Caco-2 (cell line): ENCODE measurements around the gene OTX2. TPM values are rescaled to one million over a fixed set of nuclear protein-coding genes. Genes with fewer than 3 reads are reported as not detected.

ENCODE experiments used
- BruUV-seq: library from RNA; stranded (reverse); fragments of 400-500 nt; replicated peaks from 2 replicates; lab custom pipeline; 2021; lab: Mats Ljungman, UMichigan
- CTCF ChIA-PET: fragments of 300-600 bp; sonication (Branson Sonifier 250); formaldehyde crosslinking; loops from one replicate; lab custom pipeline; 2022; ENCODE audit warnings: antibody characterized with exemption; lab: Charles Lee
- POLR2A ChIA-PET: fragments of 300-600 bp; sonication (Branson Sonifier 250); formaldehyde crosslinking; loops from one replicate; lab custom pipeline; 2022; ENCODE audit warnings: antibody characterized with exemption; lab: Charles Lee
- DNase-seq, 2 experiments: peaks; one replicate each; pipeline versions ENCODE4 v3.0.0 to v3.0.0-alpha.2; 2020 to 2022
- H3K27me3 ChIP-seq: replicated peaks from 2 replicates; pipeline ENCODE4 v1.6.0; 2011; ENCODE audit warnings: low read length; ENCODE audit not compliant: control insufficient read depth, insufficient read depth
- H3K36me3 ChIP-seq: 2 replicates; pipeline ENCODE4 v1.5.1; 2011; ENCODE audit warnings: low read length; ENCODE audit not compliant: control insufficient read depth, insufficient read depth
- H3K4me1 ChIP-seq: fragments of 250-450 bp; sonication (Bioruptor Pico); 2 replicates; pipeline ENCODE4 v1.5.1; 2020; ENCODE audit warnings: mild to moderate bottlenecking
- H3K4me3 ChIP-seq: 2 replicates; pipeline ENCODE4 v1.5.1; 2011; ENCODE audit warnings: low read depth, mild to moderate bottlenecking, control low read depth, low read length
- H3K9me3 ChIP-seq: fragments of 250-450 bp; sonication (Bioruptor Pico); 2 replicates; pipeline ENCODE4 v1.5.1; 2020; ENCODE audit warnings: mild to moderate bottlenecking, moderate library complexity
- H3K27ac Mint-ChIP-seq: one replicate; pipeline ENCODE4 v1.8.0; 2022; ENCODE audit warnings: mixed read lengths; ENCODE audit not compliant: unreplicated experiment
- H3K27me3 Mint-ChIP-seq: one replicate; pipeline ENCODE4 v1.8.0; 2022; ENCODE audit warnings: mixed read lengths; ENCODE audit not compliant: insufficient read depth, unreplicated experiment
- H3K36me3 Mint-ChIP-seq: one replicate; pipeline ENCODE4 v1.8.0; 2022; ENCODE audit warnings: mild to moderate bottlenecking, mixed read lengths; ENCODE audit not compliant: insufficient read depth, unreplicated experiment
- H3K4me1 Mint-ChIP-seq: one replicate; pipeline ENCODE4 v1.8.0; 2022; ENCODE audit warnings: low read depth, mixed read lengths; ENCODE audit not compliant: unreplicated experiment
- H3K4me3 Mint-ChIP-seq: one replicate; pipeline ENCODE4 v1.8.0; 2022; ENCODE audit warnings: mild to moderate bottlenecking, moderate library complexity, mixed read lengths; ENCODE audit not compliant: unreplicated experiment
- H3K9me3 Mint-ChIP-seq: one replicate; pipeline ENCODE4 v1.8.0; 2022; ENCODE audit warnings: mixed read lengths; ENCODE audit not compliant: unreplicated experiment
- intact Hi-C: fragments of 100-400 bp; cut with micrococcal nuclease; formaldehyde crosslinking; loops from one replicate; pipeline ENCODE4 v1.10.0; 2022; ENCODE audit not compliant: unreplicated experiment
- total RNA-seq: library from RNA; stranded (reverse); gene quantifications from 2 replicates; pipeline ENCODE4 v1.2.3, GENCODE V29; 2022
- TF ChIP-seq, protein P1 (sequence below), 2 experiments: fragments of 200-600 bp in 1 of 2; IDR thresholded peaks; 1 replicate in 1 of 2; 2 replicates in 1 of 2; pipeline versions ENCODE4 v1.5.1 to v1.8.0; 2011 to 2022; ENCODE audit warnings: antibody characterized with exemption in 1 of 2, control low read depth in 1 of 2, inconsistent platforms in 1 of 2, low read depth in 1 of 2, low read length in 1 of 2, mild to moderate bottlenecking in 1 of 2, moderate library complexity in 1 of 2; ENCODE audit not compliant: insufficient read depth in 1 of 2, severe bottlenecking in 1 of 2, unreplicated experiment in 1 of 2

Gene OTX2
- total RNA-seq, 1 experiment from 2014 or later = not detected

DNA sequence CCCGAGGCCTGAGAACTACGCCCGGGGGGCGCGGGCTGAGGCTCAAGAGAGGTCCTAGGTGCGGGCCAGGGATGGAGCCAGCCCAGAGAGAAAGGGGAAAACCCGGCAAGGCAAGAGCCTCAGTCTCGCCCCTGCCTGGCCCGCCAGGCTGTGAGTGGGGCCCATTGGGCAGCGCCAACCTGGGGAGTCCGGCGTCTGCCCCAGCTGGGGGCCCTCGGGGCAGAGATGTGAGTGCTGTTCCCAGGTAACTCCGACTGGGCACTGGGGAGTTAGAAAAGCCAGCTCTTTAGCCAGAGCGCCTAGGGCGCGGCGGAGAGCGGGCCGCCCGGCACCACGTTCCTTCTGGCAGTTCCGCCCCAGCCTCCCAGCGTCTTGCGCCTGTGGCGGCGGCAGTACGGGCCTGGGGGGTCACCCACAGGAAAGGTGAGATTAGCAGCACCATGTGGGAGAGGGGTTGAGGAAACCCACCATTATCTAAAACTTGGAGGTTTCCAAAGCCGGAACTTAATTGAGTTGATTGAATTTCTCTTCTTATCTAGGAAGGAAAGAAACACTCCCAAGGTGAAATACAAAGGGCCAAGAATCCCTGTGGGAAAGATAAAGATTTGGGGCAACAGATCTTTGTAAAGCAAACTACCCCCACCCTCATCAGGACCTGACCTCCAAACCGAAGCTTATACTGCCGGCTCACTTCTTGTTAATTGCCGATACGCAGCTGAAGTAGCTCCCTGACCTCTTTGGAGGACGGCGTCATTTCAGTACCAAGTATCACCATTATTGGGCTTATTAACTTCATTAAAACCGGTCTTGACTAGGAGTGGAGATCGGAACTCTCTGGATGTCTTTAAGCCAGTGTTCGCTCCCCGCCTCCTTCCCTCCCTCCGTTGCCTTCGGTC is 11.6 kb downstream of the OTX2 start:
- no TSS peak for BruUV-seq

DNA sequence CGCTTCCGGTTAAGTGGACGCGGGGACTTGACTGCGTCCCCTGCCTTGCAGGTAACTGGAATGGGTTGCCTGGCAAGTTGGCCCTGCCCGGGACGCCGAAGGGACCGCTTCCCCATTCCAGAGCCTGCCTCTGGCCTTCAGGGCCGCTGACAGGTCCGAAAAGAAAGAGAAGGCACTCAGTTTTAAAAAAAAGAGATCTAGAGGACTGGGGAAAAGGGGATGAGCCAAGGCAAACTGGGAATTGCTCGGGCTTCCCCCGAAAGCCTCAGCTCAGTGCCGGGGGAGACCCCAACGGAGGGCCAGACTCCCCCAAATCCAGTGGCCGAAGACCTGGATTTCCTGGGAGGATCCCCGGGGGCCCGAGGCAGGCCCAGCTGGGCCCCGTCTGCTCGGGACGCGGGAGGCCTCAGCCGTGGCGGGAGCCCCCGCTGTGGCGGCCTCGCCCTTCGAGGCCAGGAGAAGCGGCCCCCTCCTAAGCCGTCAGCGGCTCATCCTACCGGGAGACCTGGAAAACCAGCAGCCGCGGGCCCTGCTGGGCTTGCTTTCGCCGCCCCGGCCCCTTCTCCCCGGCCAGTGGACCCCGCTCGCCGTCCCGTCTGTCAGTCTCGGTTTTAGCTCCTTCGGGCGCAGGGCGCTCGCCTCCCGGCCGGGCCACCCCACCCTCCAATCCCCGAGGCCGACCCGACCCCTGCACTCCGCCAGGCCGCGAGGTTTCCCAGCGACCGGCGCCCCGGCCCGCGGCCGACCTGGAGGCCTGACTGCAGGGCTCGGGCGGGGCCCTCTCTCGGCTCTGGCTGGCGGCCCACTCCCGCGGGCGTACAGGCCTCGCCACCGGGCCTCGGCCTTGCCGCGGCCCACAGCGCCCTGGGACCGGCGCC is 12.5 kb downstream of the OTX2 start:
- no peaks in the 10 kb centered on the region for H3K9me3 Mint-ChIP-seq
- H3K4me1 Mint-ChIP-seq = no peaks in the 10 kb centered on the region
- intact Hi-C loops = no loop called here
- Histone ChIP-seq H3K36me3 (no peaks in the 10 kb centered on the region), H3K27me3 (no peaks in the 10 kb centered on the region), H3K4me3 (no peak overlapping the region), H3K4me1 (peaks cover 18% of the 10 kb centered on the region; the same call in 1 of the 2 replicates), H3K9me3 (peaks cover 11% of the 10 kb centered on the region)
- ChIA-PET CTCF (no interaction called here), POLR2A (no interaction called here)
- H3K4me3 Mint-ChIP-seq = no peak overlapping the region
- TF ChIP-seq, protein P1, sequence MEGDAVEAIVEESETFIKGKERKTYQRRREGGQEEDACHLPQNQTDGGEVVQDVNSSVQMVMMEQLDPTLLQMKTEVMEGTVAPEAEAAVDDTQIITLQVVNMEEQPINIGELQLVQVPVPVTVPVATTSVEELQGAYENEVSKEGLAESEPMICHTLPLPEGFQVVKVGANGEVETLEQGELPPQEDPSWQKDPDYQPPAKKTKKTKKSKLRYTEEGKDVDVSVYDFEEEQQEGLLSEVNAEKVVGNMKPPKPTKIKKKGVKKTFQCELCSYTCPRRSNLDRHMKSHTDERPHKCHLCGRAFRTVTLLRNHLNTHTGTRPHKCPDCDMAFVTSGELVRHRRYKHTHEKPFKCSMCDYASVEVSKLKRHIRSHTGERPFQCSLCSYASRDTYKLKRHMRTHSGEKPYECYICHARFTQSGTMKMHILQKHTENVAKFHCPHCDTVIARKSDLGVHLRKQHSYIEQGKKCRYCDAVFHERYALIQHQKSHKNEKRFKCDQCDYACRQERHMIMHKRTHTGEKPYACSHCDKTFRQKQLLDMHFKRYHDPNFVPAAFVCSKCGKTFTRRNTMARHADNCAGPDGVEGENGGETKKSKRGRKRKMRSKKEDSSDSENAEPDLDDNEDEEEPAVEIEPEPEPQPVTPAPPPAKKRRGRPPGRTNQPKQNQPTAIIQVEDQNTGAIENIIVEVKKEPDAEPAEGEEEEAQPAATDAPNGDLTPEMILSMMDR (IDR thresholded peaks at IDR 0.05; ENCODE audit: insufficient read depth in 1 of 2, low read depth in 1 of 2, low read length in 1 of 2, severe bottlenecking in 1 of 2, unreplicated experiment in 1 of 2) = no peak
- no peaks in the 10 kb centered on the region for H3K27me3 Mint-ChIP-seq
- no peaks in the 10 kb centered on the region for H3K36me3 Mint-ChIP-seq
- no peak overlapping the region for H3K27ac Mint-ChIP-seq
- no TSS peak for BruUV-seq
- no peak for DNase-seq

More for the DNA sequence above, 11.6 kb downstream of the OTX2 start:
- TF ChIP-seq, protein P1 (IDR thresholded peaks at IDR 0.05; ENCODE audit: insufficient read depth in 1 of 2, low read depth in 1 of 2, low read length in 1 of 2, severe bottlenecking in 1 of 2, unreplicated experiment in 1 of 2) = no peak
- no peak for DNase-seq
- no peak overlapping the region for H3K4me3 ChIP-seq
- intact Hi-C loops = no loop called here
- no peaks in the 10 kb centered on the region for H3K27me3 ChIP-seq
- H3K36me3 ChIP-seq = no peaks in the 10 kb centered on the region
- Mint-ChIP-seq H3K27ac (no peak overlapping the region), H3K27me3 (no peaks in the 10 kb centered on the region), H3K4me3 (no peak overlapping the region), H3K9me3 (no peaks in the 10 kb centered on the region), H3K36me3 (no peaks in the 10 kb centered on the region), H3K4me1 (no peaks in the 10 kb centered on the region)
- H3K4me1 ChIP-seq = peaks cover 18% of the 10 kb centered on the region; the same call in 1 of the 2 replicates
- ChIA-PET POLR2A (no interaction called here), CTCF (no interaction called here)
- H3K9me3 ChIP-seq = peaks cover 11% of the 10 kb centered on the region

DNA sequence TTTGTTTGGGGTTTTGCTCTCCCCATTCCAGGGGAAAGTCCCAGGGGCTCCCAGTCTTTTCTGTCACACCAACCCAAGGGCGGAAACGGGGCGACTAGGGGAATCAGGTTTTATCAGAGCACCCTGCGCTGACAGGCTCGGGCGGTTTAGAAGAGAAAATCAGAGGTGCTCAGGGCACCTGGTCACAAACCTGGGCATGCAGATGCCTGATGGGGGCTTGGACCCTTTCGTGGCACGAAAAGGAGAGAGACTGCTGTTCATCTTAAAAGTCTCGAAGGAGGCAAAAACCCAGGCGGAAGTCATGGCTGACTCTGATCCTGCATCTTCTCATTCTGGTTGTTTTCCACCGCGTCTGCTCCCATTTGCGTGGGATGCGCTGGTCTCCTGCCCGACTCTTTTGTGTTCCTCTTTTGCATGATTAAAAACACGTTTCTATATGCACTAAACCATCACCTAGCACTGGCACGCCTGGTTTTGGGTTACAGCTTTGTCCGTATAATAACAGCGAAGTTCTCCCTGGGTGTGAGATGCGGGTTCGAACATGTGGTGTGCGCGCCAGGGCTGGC is 13.2 kb downstream of the OTX2 start:
- H3K27me3 Mint-ChIP-seq = no peaks in the 10 kb centered on the region
- H3K27ac Mint-ChIP-seq = no peak overlapping the region
- Histone ChIP-seq H3K4me3 (no peak overlapping the region), H3K4me1 (peaks cover 13% of the 10 kb centered on the region; the same call in 1 of the 2 replicates), H3K27me3 (no peaks in the 10 kb centered on the region), H3K36me3 (no peaks in the 10 kb centered on the region), H3K9me3 (peaks cover 8% of the 10 kb centered on the region)
- BruUV-seq = no TSS peak
- H3K36me3 Mint-ChIP-seq = no peaks in the 10 kb centered on the region
- DNase-seq = no peak
- intact Hi-C loops = no loop called here
- H3K4me1 Mint-ChIP-seq = no peaks in the 10 kb centered on the region
- no peak overlapping the region for H3K4me3 Mint-ChIP-seq
- TF ChIP-seq, protein P1 (IDR thresholded peaks at IDR 0.05; ENCODE audit: insufficient read depth in 1 of 2, low read depth in 1 of 2, low read length in 1 of 2, severe bottlenecking in 1 of 2, unreplicated experiment in 1 of 2) = no peak
- ChIA-PET POLR2A (no interaction called here), CTCF (no interaction called here)
- no peaks in the 10 kb centered on the region for H3K9me3 Mint-ChIP-seq
